Pulmonary artery endothelial cell (primary cell): ENCODE measurements around the gene ECE1. TPM values are rescaled to one million over a fixed set of nuclear protein-coding genes. Genes with fewer than 3 reads are reported as not detected.
"Not testable (repeated sequence)": the region's sequence is repeated elsewhere in the genome, so short reads cannot be mapped to it uniquely, and the experiment has no call there.

Experiments
- DNase-seq: peaks from one replicate; pipeline ENCODE4 v3.0.0-alpha.2; 2011; ENCODE audit warnings: low read depth, low spot score
- total RNA-seq: library from RNA; depleted of rRNA; stranded (reverse); fragments of >200 nt; gene quantifications from 2 replicates; pipeline ENCODE4 v1.2.3, GENCODE V29; 2014

ECE1 gene
- total RNA-seq, 1 donor from 2014 or later, result 371 TPM

DNA sequence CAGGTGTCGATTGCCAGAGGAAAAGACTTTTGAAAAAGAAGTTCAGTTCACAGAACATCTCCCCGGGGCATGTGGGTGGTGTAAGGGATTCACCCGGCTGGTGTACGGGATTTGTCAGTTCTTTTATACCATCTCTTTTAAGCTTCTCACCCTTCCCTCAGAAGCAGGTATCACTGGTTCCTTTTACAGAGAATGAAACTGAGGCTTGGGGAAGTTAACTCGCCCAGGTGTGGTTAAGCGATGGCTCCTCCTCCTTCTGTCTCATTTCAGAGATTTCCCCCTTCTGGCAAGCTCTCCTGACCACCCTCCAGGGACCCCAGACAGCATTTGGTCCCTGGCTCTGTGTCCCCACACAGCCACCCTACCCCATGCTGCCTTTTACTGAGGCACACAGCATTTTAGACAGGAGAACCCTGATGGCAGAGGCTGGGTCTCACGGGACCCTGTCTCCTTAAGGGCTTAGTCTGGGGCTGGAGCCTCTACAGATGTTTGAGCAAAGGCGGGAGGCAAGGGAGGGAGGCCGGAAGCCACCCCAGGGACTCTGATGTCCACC lies 2.8 kb upstream of the ECE1 start:
- no peak for DNase-seq

DNA sequence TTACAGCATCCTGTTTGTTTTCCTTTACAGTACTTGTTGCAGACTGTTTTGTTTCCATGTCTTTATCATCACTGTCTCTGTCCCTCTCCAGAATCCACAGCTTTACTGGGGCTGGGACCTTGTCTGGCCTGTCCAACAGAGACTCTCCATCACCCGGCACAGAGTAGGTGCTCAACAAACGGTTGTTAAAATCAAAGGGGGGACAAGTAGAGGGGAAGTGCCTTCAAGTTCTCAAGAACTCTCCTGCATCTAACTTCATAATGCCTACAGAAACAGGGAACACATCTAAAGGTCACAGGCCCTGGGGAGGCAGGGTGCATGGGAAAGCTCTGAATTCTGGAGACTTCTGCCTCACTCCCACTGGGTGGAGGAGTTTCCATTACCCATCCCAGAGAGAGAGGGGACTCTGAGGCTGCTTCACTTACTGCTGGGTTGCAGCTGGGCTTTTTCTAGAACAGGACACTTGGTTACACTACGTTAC lies 2.3 kb upstream of the ECE1 start:
- no peak for DNase-seq

DNA sequence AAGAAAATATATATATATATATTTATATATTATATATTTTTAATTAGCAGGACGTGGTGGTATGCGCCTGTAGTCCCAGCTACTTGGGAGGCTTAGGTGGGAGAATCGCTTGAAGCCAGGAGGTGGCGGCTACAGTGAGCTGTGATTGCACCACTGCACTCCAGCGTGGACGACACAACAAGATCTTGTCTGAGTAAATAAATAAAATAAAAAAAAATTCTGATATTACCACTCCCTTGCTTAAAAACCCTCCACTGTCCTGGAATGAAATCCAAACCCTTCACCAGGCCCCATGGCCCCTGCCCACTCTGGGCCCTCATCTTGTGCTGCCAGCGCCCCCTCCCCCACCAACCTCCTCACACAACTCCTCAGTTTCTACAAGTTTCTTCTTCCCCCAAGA lies 1.7 kb upstream of the ECE1 start:
- DNase-seq, result no peak

DNA sequence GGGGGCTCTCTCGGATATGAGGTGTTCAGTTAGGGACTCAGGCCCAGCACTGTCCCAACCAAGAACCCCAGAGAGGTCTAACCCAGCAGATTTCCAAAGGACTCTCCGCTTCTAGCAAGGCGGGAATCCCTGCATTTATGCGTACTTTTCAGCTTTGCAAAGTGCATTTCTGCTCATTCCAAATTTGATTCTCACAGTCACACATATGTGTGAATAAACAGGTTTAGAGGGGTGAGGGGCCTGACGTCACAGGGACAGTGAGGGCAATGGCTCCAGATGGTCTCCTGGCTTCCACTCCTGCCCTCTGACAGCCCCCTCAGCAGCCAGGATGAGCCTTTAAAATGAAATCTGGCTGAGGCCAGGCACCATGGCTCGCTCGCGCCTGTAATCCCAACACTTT lies 921 bp upstream of the ECE1 start:
- DNase-seq, result no peak

DNA sequence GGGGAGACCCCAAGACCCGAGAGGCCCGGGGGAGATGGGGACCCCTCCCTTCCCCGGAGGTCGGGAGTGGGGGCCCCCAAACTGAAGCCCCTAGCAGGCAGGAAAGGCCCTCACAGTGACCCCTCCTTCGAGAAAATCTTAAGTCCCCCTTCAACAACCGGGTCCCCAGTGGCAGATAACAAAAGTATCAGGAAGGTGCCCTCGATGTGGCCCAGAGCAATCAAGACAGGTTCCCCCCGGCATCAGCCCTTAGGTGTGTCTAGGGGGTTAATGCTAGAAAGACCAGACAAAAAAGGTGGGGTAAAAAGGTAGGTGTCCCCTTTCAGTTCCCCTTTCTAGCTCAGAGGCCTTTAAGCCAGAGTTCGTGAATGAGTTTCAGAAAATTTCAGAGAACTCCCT lies 282 bp upstream of the ECE1 start:
- DNase-seq, result no peak

DNA sequence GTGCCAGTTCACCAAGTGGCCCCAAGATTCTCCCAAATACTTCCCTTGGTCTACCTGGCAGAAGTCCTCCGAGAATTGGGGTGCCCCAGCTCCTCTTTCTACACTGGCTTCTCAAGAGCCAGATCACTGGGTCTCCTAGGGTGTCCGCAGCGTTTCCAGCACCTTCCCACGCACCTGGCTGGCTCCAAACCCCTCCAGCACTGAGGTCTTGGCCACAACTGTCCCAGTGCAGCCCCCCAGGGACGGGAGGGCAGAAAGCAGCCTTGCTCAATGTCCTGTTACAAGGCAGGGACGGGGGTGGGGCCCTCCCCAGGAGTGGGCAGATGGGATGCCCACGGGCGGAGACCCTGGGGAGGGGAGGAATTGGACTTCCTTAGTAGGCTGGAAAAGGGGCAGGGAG lies 1.1 kb downstream of the ECE1 start:
- no peak for DNase-seq

DNA sequence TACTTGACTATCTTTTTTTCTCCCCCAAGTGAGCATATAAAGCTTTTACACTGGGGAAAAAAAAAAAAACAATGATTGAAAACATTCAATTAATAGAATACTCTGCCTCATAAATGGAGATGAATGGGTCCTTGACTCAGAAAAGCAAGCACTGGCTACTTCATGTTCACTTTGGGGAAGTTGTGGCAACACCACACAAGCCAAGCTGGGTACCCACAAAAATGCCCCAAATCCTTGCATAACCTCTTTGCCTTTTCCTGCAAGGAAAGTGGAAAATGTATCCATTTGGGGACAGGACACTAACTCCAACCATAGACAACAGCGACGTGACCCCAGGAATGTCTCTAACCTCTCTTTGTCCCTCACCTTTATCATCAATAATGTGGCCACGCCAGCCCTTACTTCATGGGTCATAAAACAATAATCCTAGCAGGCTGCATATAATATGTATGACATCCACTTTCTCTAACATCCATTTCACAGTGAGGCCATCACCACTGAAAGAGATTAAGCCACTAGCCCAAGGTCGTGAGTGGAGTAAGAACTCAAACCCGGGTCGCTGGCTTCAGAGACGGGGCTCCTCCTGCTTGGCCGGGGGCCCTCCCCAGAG lies 2.3 kb downstream of the ECE1 start:
- DNase-seq, result no peak

DNA sequence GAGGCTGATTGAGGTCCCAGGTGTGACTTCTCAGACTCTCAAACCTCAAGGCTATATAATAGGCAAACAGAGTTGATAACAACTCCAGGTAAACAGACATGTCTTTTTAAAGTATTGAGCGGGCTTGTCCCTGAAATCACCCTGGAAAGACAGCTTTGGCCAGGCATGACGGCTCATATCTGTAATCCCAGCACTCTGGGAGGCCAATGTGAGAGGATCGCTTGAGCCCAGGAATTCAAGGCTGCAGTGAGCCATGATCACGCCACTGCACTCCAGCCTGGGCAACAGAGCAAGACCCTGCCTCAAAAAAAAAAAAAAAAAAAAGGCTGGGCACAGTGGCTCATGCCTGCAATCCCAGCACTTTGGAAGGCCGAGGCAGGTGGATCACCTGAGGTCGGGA lies 4.9 kb downstream of the ECE1 start:
- not testable (repeated sequence) for DNase-seq

DNA sequence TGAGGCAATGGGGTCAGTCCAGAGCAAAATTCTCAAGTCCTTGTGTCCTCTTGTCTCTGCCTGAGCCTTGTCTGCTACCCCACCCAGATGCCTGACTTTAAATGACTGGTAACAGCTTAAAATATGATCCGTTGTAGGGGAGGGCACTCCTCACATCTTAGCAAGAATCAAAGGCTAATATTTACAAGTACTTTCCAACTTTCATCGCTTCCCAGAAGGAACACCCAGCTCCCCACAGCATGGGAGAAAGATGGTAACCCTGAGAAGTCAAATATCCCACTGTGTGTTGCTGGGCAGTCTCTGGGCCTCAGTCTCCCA lies 5.2 kb downstream of the ECE1 start:
- no peak for DNase-seq

DNA sequence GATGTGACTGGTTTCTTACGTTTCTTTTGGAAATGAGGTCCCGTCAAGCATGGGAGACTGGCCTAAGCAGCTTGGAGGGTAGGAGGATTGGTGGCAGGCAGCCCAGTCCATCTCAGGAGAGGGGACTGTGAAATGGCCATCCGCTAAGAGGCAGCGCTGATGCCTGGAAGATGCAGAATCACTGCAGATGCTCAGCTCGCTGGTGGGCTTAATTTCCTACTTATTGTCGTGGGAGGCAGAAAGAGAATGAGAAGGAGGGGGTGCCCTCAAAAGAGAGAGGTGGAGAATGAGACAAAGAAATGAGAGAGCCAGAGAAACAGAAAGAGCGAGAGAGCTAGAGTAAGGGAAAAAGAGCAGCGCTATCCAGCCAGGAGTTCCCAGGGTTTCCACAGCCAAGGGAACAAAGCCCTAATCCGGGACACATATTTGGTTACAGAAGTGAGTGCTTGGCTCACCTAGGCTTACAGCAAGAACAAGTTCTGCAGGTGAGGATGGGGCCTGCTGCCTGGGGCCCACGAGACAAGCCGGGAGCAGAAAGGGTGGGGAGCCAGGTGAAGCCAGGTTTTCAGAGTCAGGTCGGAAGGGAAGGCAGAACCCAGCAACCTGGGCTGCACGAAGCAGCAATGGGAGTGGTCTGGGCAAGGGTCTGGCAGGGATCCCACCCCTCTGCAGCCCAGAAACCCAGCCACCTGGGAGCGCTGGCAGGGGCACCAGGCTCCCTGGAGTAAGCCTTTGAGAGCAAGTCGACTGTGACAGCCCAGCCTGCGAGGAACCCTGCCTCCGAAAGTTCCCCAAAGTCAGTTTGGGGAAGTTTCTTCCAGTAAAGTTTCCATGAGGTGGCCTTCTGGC lies 5.8 kb downstream of the ECE1 start:
- DNase-seq, result no peak

DNA sequence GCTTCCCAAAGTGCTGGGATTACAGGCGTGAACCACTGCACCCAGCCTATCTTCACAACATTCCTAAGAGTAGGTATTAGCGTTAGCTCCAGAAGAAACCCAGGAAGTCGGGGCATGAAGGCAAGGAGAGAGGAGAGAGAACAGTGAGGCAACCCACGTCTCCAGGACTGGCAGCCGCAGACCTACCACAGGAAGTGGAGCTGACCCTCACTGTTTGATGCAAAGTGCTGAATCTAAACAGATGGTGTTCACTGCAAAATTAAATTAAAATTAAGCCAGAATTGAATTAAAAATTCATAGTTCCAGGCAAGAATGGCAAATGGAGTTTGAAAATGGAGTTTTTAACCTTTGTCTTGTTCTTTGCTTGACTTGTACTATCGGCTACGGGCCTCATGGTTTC lies 6.7 kb downstream of the ECE1 start:
- no peak for DNase-seq

DNA sequence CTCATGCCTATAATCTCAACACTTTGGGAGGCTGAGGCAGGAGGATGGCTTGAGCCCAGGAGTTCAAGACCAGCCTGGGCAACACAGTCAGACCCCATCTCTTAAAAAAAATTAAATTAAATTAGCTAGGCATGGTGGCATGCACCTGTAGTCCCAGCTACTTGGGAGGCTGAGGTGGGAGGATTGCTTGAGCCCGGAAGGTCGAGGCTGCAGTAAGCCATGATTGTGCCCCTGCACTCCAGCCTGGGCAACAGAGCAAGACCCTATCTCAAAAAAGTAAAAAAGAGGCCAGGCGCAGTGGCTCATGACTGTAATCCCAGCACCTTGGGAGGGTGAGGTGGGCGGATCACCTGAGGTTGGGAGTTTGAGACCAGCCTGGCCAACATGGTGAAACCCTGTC lies 8.2 kb downstream of the ECE1 start:
- not testable (repeated sequence) for DNase-seq

DNA sequence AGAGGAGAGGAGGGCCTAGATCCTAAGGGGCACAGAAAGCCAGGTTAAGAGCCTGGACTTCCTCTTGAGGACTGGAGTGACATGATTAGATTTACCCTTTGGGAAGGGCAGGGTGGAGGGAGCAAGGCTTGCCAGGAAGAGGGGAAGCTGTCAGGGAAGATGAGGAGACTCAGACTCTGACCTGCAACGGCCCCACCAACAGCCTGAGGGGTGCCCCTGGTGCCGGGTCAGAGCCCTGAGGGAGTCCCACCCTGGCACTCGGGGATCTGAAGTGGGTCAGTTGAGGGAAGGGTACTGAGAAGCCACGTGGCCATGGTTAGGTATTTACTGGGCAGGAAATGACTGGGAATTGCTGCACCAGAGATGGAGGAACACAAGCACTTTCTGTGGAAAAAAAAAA lies 9.8 kb downstream of the ECE1 start:
- DNase-seq, result no peak

DNA sequence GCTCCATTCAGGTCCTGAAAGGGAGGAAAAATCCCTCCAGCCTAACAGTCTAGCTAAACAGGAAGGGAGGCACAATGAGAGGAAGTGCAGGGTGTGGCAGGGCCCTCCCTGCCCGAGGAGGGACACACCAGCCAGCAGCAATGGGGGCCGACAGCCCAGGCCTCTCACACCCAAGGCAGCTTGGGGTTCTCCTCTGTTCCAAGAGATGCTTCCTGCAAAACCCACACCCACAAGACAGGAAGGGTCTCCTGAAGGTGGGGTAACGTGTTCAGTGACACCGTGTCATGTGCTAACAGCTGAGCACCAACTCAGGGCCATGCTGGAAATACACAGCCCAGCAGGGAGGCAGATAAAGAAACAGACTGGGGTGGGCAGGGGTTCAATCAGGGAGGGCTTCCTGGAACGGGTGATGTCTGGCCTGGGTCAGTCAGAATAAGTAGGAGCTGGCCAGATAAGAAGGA lies 10.2 kb downstream of the ECE1 start:
- peak; percentile 78 for DNase-seq

DNA sequence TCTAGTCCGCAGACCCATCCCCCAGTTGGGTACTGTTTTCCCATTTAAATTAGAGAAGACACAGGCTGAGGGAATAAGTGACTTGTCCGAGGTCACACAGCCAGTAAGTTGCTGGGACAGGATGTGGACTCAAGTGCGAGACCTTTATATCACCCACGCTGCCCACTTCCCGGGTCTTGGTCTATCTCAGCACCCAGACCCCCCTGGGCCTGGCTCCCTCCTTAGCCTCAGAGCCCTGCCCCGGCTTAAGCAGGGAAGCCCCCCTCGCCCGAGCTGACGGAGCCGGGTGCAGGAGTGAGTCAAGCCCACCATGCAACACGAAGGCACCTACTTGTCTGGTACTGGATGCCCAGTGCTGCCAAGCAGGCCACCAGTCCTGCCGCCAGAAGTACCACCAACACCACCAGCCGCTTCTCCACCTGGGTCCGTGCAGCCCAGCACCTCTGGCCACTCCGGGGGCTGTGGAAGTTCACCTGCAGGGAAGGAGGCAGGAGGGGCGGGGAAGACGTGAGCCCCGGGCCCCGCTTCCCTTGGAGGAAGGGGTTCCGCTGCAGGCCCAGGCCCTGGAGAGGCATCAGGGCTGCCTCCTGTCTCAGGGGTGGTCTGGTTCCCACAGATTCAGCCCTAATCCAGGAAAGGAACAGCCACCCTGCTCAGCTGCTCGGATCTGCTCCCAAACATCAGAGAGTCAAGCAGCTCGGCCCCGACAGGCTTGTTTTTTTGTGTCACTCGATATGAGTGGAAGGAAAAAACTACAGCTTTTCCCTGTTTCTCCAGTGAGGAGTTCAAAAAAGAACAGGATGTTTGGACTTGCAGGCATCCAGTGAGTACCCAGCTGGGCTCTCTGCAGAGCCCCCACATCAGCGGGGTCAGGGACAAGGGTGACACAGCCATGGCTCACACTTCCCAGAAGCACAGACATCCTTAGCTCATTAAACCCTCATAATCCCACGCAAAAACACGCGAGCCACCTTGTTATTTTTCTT lies 11.1 kb downstream of the ECE1 start:
- DNase-seq, result no peak

DNA sequence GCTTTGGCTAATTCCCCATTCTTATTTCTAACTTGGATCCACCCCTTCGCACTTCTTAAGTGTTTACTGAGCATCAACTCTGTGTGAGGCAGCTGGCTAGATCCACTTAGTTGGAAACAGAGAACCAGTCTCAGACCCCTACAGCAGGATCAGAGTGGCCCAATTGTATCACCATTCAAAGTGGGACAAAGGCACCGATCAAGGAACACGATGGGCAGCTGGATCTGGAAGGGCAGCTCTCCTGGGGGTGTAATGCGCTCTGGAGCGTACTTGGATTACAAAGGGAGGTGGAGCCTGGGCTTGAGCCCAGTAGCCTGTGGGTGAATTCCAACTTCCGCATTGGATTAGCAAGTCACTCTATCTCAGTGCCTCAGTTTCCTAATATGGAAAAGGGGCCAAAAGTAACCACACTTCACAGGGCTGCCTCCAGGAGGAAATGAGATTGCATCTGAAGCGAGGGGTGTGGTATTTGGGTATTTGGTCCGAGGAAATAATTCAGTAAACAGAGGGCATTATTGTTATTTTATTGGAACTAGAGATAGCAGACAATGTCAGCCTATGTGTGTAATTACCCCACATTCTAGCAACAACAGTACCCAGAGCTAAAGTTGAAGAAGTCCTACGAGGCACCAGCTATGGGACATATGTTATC lies 11.9 kb downstream of the ECE1 start:
- no peak for DNase-seq

DNA sequence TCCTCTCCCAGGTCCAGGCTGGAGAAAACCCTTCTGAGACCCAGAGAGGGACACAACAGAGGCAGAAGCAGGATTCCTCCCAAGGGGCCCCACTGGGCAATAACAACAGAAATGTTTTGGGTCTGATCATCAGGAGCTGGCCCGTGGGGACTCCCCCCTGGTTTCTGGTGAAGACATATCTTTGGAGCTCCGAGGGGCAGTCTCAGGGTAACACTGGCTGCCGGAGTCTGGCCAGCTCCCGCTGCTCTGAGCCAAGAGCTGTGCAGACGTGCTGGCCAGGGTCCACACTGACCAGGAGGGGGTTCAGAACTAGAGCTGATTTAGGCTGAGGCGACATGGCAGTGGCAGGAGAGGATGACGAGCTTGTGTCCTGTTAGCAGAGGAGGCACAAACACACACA lies 13.1 kb downstream of the ECE1 start:
- DNase-seq, result no peak

DNA sequence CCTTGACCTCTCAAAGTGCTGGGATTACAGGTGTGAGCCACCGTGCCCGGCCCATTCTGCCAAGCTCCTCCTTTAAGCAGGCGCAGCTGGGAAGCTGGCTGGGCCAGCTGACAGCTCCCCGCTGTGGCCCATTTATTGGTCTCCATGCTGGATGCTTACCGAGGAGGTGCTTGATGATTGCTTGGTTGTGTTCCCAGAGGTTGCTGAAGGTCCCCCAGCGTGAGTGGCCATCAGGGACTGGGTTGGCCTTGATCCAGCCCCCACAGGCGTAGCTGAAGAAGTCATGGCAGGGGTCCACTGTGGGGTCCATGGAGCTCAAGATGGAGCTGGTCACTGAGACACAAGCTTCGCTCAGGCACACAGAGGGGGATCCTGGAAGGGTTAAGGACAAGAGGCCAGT lies 17.7 kb downstream of the ECE1 start:
- DNase-seq, result no peak

DNA sequence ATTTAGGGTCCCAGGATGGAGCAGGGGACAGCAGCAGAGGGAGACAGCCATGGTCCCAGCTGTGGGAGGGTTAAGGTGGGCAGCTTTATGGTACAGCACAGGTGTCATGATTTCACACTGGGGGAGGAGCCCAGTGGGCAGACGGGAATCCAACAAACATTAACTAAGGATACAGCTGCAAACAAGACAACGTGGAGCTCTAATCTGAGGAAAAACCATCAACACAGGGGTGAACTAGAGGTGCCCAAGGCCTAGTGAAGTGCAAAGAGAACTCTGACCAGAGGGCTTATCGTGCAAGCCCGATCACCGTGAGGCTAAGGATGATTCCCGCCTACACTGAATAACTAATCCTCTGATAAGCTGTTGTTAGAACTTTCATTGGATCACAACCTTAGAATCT lies 18.7 kb downstream of the ECE1 start:
- DNase-seq, result no peak

DNA sequence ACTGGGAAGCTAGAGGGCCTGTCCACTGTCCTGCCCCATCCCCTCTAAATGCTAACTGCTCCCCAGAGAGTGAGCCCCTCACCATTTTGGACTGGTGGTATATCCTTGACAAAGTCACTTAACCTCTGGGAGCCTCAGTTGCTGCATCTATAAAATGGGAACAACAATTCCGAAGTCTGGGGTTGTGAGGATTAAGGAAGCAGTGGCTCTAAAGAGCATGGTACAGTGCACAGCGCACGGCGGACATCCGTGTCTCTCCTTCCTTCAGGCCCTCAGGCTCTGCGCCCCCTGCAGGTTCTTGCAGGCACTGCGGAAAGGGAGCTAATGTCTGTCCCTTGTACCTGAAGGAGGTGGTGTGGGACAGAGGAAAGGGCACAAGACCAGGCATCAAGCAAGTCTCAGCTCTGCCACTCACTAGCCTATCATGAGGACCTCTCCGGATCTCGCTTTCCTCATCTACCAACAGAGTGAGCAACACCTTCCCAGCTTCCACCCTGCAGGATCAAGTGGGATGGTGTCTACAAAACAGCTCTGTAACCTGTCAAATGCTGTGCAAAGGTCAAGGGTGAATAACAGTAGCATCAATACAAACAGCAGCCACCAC lies 20.1 kb downstream of the ECE1 start:
- no peak for DNase-seq
